CD4-positive, alpha-beta T cell treated with Interleukin-12 subunit alpha and Interleukin-12 subunit beta, for 1 hour (primary cell): ENCODE measurements around the gene DENND1C.

Source experiments
- DNase-seq: peaks from one replicate; pipeline ENCODE4 v3.0.0-alpha.2; 2020

Gene DENND1C

DNA sequence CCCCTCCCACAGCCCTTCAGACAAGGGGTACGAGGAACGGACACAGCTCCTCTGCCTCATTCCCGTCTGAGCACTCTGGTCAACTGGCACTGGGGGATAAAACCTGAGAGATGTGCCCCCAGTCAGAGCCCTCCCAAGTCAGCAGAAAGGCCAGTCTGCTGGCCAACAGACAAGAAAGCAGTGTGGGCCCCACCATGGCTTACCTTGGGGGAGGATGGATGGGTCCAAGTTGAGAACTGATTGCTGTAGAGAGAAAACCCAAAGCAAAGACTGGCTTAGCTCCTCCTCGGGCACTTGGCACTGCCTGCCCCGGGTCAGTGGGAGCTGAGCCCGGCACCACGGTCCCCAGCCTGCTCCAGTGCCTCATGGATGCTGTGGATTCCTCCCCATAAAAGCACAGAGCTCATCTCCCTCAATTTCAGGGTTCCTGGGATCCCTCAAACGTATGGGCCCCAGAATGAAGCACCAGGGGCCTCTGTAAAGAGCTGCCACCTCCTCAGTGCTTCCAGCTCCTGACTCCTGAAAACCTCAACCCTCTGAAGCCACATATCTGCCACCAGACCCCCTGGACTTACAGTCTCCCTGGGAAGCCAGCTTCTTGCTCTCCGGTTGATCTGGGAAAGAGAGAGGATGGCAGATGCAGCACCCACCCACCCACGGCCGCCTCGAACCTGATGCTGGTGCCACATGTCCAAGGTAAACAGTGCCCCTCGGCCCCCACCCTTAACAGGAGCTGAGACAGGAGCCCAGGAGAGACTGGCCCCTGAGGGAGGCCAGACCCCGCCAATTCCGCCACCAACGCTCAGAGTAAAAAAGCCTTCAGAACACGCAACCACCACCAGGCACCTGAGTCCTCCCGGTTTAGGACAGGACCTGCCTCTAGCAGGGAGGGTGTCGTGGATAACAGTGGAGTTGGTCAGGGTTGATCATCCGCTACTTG lies 60.2 kb downstream of the DENND1C start:
- DNase-seq: no peak

DNA sequence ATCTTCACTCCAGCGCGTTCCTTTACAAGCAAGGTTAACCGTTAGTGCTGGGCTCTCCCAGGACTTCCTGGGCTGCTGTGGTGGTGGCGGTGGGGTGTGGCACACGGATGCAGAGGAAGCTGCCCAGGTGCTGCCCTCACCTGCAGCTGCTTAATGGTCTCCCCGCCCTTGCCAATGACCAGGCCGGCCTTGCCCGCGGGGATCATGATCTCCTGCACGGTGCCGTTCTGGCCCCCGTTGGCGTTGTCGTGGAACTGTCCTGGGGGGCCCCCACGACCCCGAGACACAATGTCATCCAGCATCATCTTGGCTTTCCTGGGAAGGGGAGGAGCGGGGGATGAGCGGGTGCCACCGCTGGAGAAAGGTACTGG lies 63.0 kb downstream of the DENND1C start:
- DNase-seq: no peak

DNA sequence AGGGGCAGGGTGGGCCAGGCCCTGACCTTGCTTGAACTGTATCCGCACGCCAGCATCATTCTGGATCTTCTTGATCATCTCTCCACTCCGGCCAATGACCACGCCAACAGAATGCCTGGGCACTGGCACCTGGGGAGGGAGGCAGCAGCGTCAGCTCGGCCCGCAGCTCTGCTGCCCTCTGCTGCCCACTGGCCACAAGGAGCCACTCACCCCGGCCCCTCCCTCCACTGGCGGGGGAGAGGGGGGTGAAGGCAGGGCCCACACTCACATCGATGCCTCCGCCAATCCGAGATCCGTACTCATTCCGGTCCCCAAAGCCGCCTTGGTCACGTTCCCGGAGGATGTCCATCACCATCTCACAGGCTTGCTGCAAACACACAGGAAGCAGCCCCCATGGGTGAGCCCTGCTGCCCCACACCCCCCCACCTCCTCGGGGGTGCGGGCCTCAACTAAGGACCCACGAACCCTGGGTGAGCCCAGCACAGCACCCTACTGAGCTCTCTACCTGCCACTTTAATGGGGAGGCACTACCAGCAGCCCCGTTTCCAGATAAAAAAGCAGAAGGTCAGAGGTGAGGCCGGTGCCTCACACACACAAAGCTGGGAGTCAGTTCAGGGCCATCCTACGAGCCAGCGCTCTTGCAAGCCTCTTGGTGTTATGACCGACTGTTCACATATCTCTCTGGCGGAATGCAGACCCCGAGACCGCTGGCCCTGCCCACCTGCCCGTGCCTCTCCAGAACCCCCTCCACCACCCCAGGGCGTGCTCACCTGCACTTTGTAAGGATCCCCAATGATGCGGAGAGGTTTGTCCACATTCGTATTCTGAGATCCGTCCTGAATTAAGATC lies 63.6 kb downstream of the DENND1C start:
- no peak for DNase-seq
